Spleen (tissue), 13 donors: Measurements from ENCODE around the gene TWF2. TPM values are rescaled to one million over a fixed set of nuclear protein-coding genes. Genes with fewer than 3 reads are reported as not detected.
A peak's percentile ranks its signal among the peaks of the same experiment; 100 is the strongest.
"Not testable (repeated sequence)": the region's sequence is repeated elsewhere in the genome, so short reads cannot be mapped to it uniquely, and the experiment has no call there.

Source experiments
- DNase-seq: peaks from one replicate; pipeline ENCODE4 v3.0.0-alpha.2; 2020
- H3K27ac ChIP-seq, 8 donors: fragments of 200-600 bp; sonication (generic) in 7 of 8; 1 replicate in 4 of 8; 2 replicates in 4 of 8; pipeline versions ENCODE4 v1.5.0 to v1.8.0; 2016 to 2021; ENCODE audit warnings: inconsistent platforms in 4 of 8, mild to moderate bottlenecking in 4 of 8, moderate library complexity in 1 of 8
- H3K27me3 ChIP-seq, 7 donors: fragments of 200-600 bp; sonication (generic) in 6 of 7; replicated peaks in 1 of 7; 1 replicate in 4 of 7; 2 replicates in 3 of 7; pipeline versions ENCODE4 v1.5.0 to v1.8.0; 2016 to 2021; ENCODE audit warnings: inconsistent platforms in 3 of 7, mild to moderate bottlenecking in 1 of 7
- H3K36me3 ChIP-seq, 6 donors: fragments of 200-600 bp; sonication (generic) in 5 of 6; 1 replicate in 4 of 6; 2 replicates in 2 of 6; pipeline versions ENCODE4 v1.5.0 to v1.8.0; 2016 to 2021; ENCODE audit warnings: inconsistent platforms in 2 of 6
- H3K4me1 ChIP-seq, 6 donors: fragments of 200-600 bp; sonication (generic) in 5 of 6; 1 replicate in 3 of 6; 2 replicates in 3 of 6; pipeline versions ENCODE4 v1.5.0 to v1.8.0; 2016 to 2021; ENCODE audit warnings: inconsistent platforms in 3 of 6
- H3K4me3 ChIP-seq, 8 donors: fragments of 200-600 bp; sonication (generic) in 7 of 8; 1 replicate in 4 of 8; 2 replicates in 4 of 8; pipeline versions ENCODE4 v1.5.0 to v1.8.0; 2016 to 2021; ENCODE audit warnings: inconsistent platforms in 4 of 8, mild to moderate bottlenecking in 4 of 8, moderate library complexity in 2 of 8
- H3K9me3 ChIP-seq, 8 donors: fragments of 200-600 bp; sonication (generic) in 7 of 8; 1 replicate in 4 of 8; 2 replicates in 4 of 8; pipeline versions ENCODE4 v1.5.0 to v1.8.0; 2016 to 2021; ENCODE audit warnings: inconsistent platforms in 4 of 8
- POLR2A ChIP-seq, 3 donors: fragments of 450-650 bp; IDR thresholded peaks; one replicate each; pipeline ENCODE4 v1.5.1; 2017; ENCODE audit warnings: antibody characterized with exemption in 3 of 3, mild to moderate bottlenecking in 1 of 3
- POLR2AphosphoS5 ChIP-seq, 3 donors: sonication (generic); formaldehyde crosslinking; IDR thresholded peaks; one replicate each; pipeline ENCODE4 v1.5.1; 2017; ENCODE audit warnings: antibody characterized with exemption in 3 of 3
- WGBS, 5 donors: extraction: QIAGEN DNeasy Blood & Tissue Kit in 3 of 5; methylation state at CpG; one replicate each; pipeline versions ENCODE4 v1.1.5 to v1.1.7; 2013 to 2018; 5-methylcytosine and 5-hydroxymethylcytosine counted together
- intact Hi-C: fragments of 100-400 bp; cut with DNase I; formaldehyde crosslinking; loops from one replicate; pipeline ENCODE4 v1.15.0; 2023; ENCODE audit warnings: low total_unique reads
- long read RNA-seq, 2 donors: transcript quantifications; one replicate each; lab custom pipeline, GENCODE V29; 2026
- polyA plus RNA-seq, 3 donors: library from polyadenylated mRNA; stranded (reverse); fragments of 200-250 nt; gene quantifications; one replicate each; pipeline ENCODE4 v1.2.1, GENCODE V29; 2013
- total RNA-seq, 7 donors: library from RNA; depleted of rRNA in 3 of 7; stranded (reverse); fragments of >200 nt in 3 of 7; fragmentation: NEBNext Ultra II Directional in 4 of 7; extraction: Animal tissue kit (Norgen Biotek cat#: 25700) in 4 of 7; gene quantifications; one replicate each; pipeline versions ENCODE4 v1.1.0 to v1.2.1, GENCODE V29; 2016 to 2021
- TF ChIP-seq, protein P1 (sequence below), 11 experiments: fragments of 200-600 bp in 7 of 11; fragments of 450-650 bp in 4 of 11; sonication (generic) in 4 of 11; IDR thresholded peaks in 8 of 11; conservative IDR thresholded peaks in 3 of 11; 1 replicate in 7 of 11; 2 replicates in 4 of 11; pipeline versions ENCODE4 v1.4.0 to v1.8.0; 2016 to 2021; ENCODE audit warnings: antibody characterized with exemption in 11 of 11, inconsistent platforms in 4 of 11, mild to moderate bottlenecking in 1 of 11
- donor health status: healthy with polysubstance abuse.
- donor health status: DM: no; HTN: no; CAD: no; lungs with moderate emphysema.
- donor health status: DM: no; HTN: no; CAD: no.
- donor health status: Bipolar disorder and iron deficiency.
- donor health status: healthy.
- donor health status: DM: no; HTN: no; CAD: no.
- donor health status: DM: yes; HTN: yes; CAD: no.

TWF2 gene
- total RNA-seq (100 to 1,000 TPM in 1 of 7 donors, 10 to 100 TPM in 6; 57.5 to 109 (median 68.2) TPM), polyA plus RNA-seq (10 to 100 TPM; 47.3 to 71.4 (median 59.8) TPM)
- long read RNA-seq, donor 1, transcript TWF2-201 (9 exons, 1,718 nt), result major isoform, 28 of 35 reads
- long read RNA-seq, donor 1, partial matches to known transcripts, result 7 of 35 reads
- long read RNA-seq, donor 1, other reads (novel, unspliced or antisense), result 0 of 35 reads
- long read RNA-seq, donor 2, transcript TWF2-201 (9 exons, 1,718 nt), result major isoform, 19 of 19 reads
- long read RNA-seq, donor 2, partial matches to known transcripts, result 0 of 19 reads
- long read RNA-seq, donor 2, other reads (novel, unspliced or antisense), result 0 of 19 reads

DNA sequence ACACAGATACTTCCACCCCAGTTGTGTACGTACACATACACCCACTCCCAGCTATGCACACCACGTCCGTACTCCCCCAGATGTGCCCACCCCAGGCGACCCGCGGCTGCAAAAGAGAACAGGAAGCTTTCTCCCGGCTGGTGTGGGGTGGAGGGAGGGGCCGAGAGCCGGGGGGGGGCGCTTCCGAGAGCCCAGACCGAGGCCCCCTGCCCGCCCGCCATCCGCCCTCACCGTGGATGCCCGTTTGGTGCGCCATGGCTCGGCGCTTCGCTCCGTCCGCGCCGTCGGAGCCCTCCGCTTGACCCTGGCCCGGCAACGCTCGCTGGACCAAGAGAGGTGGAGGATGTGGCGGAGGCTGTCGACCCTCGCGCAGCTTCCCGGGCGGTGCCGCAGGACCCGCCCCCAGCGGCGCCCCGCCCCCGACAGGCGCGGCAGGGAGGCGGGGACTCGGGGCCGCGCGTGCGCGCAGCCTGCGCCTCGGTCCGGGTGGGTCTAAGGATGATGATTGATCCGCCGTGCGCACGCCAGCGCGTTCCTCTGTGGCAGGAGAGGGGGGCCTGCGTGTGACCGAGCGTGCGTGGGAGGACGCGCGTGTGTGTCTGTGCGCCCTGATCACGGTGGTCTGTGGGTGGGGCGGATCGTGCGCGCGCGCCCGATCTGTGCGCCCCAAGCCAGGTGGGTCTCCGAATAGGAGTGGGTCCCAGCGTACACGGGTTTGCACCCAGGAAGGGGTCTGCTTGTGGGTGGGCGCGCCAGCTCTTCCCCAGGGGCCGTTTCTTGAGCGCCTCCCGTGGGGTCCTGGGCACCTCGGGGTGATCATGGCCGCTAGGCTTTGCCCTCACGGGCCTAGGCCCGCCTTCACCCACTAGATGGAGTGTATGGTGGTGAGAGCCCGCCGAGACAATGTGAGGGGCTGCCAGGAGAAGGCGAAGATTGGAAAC, at the start of gene TWF2:
TWF2 (minus strand) TSS at position 398 of the 941 bp plus-strand sequence; CDS start at position 256, 142 bp downstream.
- no peak for TF ChIP-seq POLR2A (IDR thresholded peaks at IDR 0.05)
- TF ChIP-seq POLR2AphosphoS5 (IDR thresholded peaks at IDR 0.05), result peak; percentile 92 to 94 (median 93)
- TF ChIP-seq, protein P1, sequence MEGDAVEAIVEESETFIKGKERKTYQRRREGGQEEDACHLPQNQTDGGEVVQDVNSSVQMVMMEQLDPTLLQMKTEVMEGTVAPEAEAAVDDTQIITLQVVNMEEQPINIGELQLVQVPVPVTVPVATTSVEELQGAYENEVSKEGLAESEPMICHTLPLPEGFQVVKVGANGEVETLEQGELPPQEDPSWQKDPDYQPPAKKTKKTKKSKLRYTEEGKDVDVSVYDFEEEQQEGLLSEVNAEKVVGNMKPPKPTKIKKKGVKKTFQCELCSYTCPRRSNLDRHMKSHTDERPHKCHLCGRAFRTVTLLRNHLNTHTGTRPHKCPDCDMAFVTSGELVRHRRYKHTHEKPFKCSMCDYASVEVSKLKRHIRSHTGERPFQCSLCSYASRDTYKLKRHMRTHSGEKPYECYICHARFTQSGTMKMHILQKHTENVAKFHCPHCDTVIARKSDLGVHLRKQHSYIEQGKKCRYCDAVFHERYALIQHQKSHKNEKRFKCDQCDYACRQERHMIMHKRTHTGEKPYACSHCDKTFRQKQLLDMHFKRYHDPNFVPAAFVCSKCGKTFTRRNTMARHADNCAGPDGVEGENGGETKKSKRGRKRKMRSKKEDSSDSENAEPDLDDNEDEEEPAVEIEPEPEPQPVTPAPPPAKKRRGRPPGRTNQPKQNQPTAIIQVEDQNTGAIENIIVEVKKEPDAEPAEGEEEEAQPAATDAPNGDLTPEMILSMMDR (IDR thresholded peaks at IDR 0.05 in 8 of 11, conservative IDR thresholded peaks at IDR 0.05 in 3 of 11), result peak in 10 of 11 experiments; percentile 31 to 77 (median 60)
- peak; percentile 95 for DNase-seq
- H3K27me3 ChIP-seq, result no peaks in the 10 kb centered on the region
- peaks cover 0 to 19% (median 8%) of the 10 kb centered on the region in 6 donors for H3K36me3 ChIP-seq
- peak within 1 kb of the TSS; percentile 71 to 98 (median 94) for H3K27ac ChIP-seq
- H3K4me1 ChIP-seq, result peaks cover 26 to 87% (median 67%) of the 10 kb centered on the region in 6 donors
- H3K9me3 ChIP-seq, result no peaks in the 10 kb centered on the region
- H3K4me3 ChIP-seq, result peak within 1 kb of the TSS; percentile 90 to 98 (median 94)
- 0 to 1% (median 1%) methylated on average over 32 to 92 of the region's 92 CpGs for WGBS, 5 donors
- intact Hi-C loops, result loop anchor here (5.0 kb wide), 1 partner anchor 38 kb away; the partner anchor contains the start of gene WDR82

DNA sequence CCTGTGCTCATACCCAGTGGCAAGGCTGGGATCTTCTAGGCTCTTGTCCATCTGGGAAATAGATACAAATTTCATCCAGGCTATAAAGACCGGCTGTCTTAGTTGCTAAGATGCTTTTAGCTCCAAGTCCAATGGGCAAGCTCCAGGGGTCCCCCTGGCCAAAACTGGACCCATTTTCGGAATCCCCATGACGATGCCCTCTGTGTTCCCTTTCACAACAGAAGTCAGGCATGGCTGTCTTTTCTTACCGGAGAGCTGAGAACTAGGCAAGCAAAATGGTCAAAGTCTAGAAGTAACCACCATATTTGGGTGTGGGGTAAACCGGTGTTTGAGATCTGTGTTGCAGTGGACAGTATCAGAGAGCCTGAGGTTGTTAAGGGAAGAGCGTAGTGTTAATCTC, 49.7 kb upstream of the TWF2 start:
- no peak for DNase-seq
- Histone ChIP-seq H3K4me3 (peak overlapping the region in 7 of 8 donors; percentile 46 to 84 (median 69)), H3K27me3 (no peaks in the 10 kb centered on the region), H3K9me3 (no peaks in the 10 kb centered on the region), H3K36me3 (peaks cover 0 to 37% (median 32%) of the 10 kb centered on the region in 6 donors), H3K4me1 (peaks cover 9 to 61% (median 26%) of the 10 kb centered on the region in 6 donors), H3K27ac (peak overlapping the region in 6 of 8 donors; percentile 97 to 100 (median 100))
- 89 to 97% (median 95%) methylated on average over 6 of the region's 6 CpGs for WGBS, 5 donors
- intact Hi-C loops, result no loop called here
- TF ChIP-seq POLR2AphosphoS5 (IDR thresholded peaks at IDR 0.05) (no peak), POLR2A (IDR thresholded peaks at IDR 0.05) (no peak)
- TF ChIP-seq, protein P1 (IDR thresholded peaks at IDR 0.05 in 8 of 11, conservative IDR thresholded peaks at IDR 0.05 in 3 of 11), result no peak

DNA sequence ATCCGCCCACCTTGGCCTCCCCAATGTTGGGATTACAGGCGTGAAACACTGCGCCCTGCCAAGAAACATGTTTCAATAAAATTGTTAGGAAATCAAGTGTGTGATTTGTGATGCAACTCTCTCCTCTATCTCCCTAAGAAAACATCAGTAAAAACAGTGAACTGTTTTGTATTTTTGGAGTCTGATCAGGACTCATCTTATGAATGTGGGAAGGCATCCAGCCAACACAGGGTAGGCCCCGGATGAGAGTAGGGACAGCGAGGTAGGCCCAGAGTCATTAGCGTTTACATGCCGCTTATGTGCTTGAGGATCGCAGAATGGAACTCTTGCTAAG, 47.8 kb upstream of the TWF2 start:
- WGBS, 5 donors, result 75 to 89% (median 81%) methylated on average over 8 of the region's 8 CpGs
- DNase-seq, result peak; percentile 70
- H3K4me1 ChIP-seq, result peaks cover 9 to 79% (median 39%) of the 10 kb centered on the region in 6 donors
- H3K36me3 ChIP-seq, result peaks cover 0 to 18% (median 12%) of the 10 kb centered on the region in 6 donors
- no peaks in the 10 kb centered on the region for H3K27me3 ChIP-seq
- no peaks in the 10 kb centered on the region for H3K9me3 ChIP-seq
- H3K27ac ChIP-seq, result peak overlapping the region; percentile 95 to 100 (median 100)
- intact Hi-C loops, result no loop called here
- TF ChIP-seq POLR2A (IDR thresholded peaks at IDR 0.05) (no peak), POLR2AphosphoS5 (IDR thresholded peaks at IDR 0.05) (no peak)
- TF ChIP-seq, protein P1 (IDR thresholded peaks at IDR 0.05 in 8 of 11, conservative IDR thresholded peaks at IDR 0.05 in 3 of 11), result no peak
- peak overlapping the region in 5 of 8 donors; percentile 60 to 84 (median 73) for H3K4me3 ChIP-seq

DNA sequence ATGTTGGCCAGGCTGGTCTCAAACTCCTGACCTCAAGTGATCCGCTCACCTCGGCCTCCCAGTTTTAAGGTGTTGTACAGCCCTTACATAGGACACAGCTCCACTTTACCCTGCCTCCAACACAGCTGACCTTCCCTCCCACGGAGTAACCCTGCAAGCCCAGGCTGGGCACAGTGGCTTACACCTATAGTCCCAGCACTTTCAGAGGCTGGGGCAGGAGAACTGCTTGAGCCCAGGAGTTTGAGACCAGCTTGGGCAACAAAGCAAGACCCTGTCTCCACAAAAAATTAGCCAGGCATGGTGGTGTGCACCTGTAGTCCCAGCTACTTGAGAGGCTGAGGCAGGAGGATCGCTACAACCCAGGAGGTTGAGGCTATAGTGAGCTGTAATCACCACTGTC, 45.1 kb upstream of the TWF2 start:
- H3K9me3 ChIP-seq, H3K36me3 ChIP-seq, H3K4me3 ChIP-seq, intact Hi-C loops, H3K27me3 ChIP-seq: not testable (repeated sequence)
- peak overlapping the region in 2 of 8 donors; percentile 16 to 74 for H3K27ac ChIP-seq
- H3K4me1 ChIP-seq, result peaks cover 17 to 80% (median 46%) of the 10 kb centered on the region in 6 donors
- peak; percentile 47 for DNase-seq
- WGBS, 5 donors, result 89 to 97% (median 93%) methylated on average over 4 of the region's 4 CpGs
